HG02852 (cell line): Measurements from ENCODE around the gene COL9A3.

Experiments used
- ATAC-seq: cut with Tn5 transposase; IDR thresholded peaks from one replicate; pipeline ENCODE4 v1.9.1; 2021; ENCODE audit warnings: mild to moderate bottlenecking, moderate library complexity; ENCODE audit not compliant: unreplicated experiment

COL9A3 gene

GRCh38 chr20:62816884-62817873 lies at the start of gene COL9A3:
TSS of gene COL9A3 (plus strand) at chr20:62817050. CDS start at chr20:62817065, 15 bp downstream.
- ATAC-seq: no peak

DNA sequence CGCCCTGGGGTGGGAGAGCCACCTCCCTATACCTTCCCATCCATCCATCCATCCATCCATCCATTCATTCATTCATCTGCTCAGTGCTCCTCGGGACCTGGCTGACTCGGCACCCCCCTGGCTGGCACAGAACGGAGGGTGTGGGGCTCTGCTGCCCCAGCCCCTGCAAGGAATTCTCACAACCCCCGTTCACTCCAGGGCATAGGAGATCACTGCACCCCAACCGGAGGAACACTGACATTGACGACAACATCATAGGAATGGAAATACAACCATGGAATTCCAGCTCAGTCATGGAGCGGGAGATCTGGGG lies 48.7 kb upstream of the COL9A3 start:
- ATAC-seq: no peak

DNA sequence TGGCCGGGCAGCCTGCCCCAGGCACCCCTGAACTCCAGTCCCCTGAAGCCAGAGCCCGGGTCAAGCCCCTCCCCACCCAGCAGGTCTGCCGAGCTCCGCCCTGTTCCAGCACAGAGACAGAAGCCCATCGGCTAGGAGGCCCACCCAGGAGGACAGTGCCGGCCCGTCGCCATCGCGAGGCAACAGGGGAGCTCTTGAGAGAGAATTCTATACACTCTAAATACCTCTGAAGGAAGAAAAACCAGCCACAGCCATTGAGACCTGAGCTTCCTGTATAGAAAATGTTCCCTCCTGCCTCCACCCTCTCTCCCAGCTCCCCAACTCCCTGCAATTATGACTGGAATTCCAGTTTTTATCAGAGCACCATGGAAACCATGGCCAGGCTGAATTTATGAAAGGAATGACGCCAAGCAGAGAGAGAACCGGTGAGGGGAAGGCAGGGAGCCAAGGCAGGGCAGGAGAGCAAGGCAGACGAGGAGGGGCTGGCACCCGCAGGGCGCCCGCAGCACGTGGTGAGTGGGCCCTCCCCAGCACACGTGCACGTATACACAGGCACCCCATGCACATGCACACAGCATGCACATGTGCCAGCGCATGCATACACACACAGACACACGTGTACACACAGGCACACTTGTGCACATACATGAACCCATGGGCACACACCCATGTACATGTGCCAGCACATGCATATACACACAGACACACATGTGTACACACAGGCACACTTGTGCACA lies 48.1 kb upstream of the COL9A3 start:
- no peak for ATAC-seq

- no peak for ATAC-seq
Observed at GRCh38 chr20:62769346-62770071, 47.3 kb upstream of the COL9A3 start.

DNA sequence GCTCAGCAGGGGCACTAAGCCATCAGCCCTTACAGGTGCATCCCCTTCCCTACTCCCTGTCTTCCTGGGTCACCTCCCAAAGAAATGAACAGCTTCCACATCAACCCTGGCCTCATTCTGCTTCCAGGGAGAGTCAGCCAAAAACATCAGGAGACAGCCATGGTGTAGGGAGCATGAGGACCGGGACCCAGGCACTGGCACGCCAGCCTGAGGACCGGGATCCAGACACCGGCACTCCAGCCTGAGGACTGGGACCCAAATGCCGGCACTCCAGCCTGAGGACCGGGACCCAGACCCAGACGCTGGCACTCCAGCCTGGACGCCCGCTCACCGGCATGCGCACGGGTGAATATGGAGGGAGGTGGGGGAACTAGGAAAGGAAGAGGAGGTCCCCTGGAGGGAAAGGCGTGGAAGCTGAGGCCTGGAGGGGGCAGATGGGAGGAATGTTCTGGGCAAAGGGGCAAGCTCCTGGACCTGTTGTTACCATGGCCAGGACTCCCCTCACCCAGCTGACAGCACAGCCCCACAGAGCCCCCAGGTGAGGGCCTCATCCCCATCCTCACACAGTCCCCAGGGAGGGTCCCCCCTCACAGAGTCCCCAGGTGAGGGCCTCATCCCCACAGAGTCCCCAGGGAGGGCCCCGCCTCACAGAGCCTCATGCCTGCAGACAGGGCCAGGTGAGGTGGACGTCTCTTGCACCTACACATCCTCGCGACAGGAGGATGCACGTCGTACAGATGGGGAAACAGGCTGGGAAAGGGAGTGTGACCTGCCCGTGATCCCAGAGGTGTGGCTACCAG lies 46.5 kb upstream of the COL9A3 start:
- no peak for ATAC-seq

GRCh38 chr20:62770916-62771315 lies 45.9 kb upstream of the COL9A3 start:
- no peak for ATAC-seq

DNA sequence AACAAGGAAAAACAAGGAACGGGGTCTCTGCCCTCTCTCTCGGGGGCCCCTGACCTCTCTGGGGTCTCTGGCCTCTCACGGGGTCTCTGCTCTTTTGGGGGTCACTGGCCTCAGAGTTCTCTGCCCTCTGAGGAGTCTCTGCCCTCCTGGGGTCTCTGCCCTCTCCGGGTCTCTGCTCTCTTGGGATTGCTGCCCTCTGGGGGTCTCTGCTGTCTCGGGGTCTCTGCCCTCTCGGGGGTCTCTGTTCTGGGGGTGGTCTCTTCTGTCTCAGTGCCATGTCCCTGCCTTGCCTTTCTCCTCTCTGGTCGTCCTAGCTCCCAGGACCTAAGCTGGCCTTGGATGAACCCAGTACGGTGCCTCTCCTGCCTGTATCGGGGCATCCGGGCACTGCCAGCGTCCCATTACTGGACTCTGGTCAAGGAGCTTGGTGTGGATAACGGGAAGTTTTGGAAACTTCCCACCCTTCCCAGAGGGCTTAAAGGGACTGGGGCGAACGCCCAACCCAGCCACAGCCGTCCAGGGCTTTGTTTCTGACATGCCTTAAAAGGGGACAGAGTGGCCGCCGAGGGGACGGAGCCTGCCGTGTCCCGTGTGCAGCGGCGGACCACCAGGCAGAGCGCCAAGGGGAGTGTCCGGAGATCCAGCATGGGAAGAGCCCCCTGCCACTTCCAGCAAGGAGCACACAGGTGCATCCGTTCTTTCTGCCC lies 45.3 kb upstream of the COL9A3 start:
- ATAC-seq: no peak

- ATAC-seq: no peak
Observed at GRCh38 chr20:62772103-62772611, 44.7 kb upstream of the COL9A3 start.

DNA sequence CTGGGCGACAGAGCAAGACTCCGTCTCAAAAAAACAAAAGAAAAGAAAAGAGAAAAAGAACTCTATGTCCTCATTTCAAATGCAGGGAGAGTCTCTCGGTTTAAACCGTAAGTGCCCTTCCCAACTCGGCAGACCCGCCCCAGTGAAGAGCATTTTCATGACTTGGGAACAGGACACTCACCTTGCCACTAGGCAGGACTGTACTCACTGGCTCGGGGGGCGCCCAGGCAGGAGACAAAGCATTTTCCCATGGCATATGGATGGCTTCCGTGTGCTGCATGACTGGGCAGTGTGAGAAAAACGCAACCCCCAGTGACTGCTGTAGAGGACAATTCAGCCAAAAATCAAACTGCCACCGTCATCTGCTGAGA lies 44.2 kb upstream of the COL9A3 start:
- no peak for ATAC-seq

GRCh38 chr20:62772990-62773844 lies 43.6 kb upstream of the COL9A3 start:
- no peak for ATAC-seq

DNA sequence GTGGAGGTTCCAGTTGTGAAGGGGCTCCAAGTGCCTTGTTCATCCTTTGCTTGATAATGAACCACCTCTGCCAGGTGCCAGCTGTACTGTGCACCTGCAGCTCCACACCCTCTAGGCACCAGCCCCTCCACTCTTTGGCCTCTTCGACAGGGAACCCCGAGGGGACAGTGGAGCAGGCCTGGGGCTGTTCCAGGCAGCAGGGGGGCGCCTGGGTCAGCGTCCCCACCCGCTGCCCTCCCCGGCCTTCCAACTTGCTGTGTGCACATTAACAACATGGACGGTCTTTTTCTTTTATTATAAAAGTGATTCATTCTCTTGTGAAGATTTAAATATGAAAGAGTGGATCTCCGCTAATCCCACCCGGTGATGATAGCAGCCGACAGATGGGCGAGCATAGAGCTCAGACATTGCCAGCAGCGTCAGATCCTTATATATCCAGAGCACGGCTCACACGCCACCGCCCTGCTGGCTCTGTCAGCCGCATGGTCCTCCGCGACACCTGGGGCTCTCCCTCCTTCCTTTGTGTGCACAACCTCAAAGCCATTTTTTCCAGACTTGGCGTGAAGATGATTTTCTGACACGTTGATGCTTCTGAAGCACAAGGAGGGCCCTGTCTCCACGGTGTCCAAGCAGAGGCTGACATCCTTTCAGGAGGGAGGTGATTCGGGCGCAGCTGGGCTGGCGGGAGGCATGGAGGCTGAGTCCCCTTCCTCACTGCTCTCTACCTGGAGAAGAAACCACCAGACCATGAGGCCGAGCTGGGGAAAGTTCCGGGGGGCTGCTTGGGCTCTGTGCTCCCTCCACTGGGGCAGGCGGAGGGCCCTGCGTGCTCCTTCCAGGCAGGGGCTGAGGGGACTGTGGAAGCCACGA lies 42.8 kb upstream of the COL9A3 start:
- no peak for ATAC-seq

DNA sequence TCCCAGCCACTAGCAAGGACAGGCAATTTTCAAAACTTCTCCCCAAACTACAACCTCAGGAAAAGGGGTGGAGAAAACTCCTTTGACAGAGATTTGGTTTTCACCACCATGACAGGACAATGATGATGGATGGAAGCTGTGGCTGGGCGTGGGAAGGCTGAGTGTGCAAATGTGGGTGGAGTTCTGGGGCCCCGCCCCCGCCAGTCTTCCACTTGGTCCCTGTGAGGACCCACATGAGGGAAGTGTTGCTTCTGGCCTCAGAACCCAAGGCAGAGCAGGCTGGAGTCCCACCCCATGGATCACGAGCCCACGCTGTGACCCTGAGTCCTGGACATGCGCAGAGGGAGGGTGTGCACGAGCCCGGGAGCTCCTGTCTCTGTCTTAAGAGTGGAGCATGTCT lies 42.1 kb upstream of the COL9A3 start:
- ATAC-seq: no peak

GRCh38 chr20:62775206-62775605 lies 41.6 kb upstream of the COL9A3 start:
- no peak for ATAC-seq

- ATAC-seq: no peak
Observed at GRCh38 chr20:62776035-62776691, 40.7 kb upstream of the COL9A3 start.

GRCh38 chr20:62776692-62777527 lies 39.9 kb upstream of the COL9A3 start:
- no peak for ATAC-seq

- no peak for ATAC-seq
Observed at GRCh38 chr20:62777528-62777830, 39.4 kb upstream of the COL9A3 start.

DNA sequence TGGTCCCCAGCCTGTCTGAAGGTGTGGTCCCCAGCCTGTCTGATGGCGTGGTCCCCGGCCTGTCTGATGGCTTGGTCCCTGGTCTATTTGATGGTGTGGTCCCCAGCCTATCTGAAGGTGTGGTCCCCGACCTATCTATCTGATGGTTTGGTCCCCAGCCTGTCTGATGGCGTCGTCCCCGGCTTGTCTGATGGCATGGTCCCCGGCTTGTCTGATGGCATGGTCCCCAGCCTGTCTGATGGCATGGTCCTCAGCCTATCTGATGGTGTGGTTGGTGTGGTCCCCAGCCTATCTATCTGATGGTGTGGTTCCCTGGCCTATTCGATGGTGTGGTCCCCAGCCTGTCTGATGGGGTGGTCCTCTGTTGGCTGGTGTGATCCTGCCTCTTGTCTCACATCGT lies 38.8 kb upstream of the COL9A3 start:
- no peak for ATAC-seq
